H1 (cell line): ENCODE measurements around the gene ZNF423. TPM values are rescaled to one million over a fixed set of nuclear protein-coding genes. Genes with fewer than 3 reads are reported as not detected.

ENCODE experiments used
- BCL11A ChIP-seq, 2 experiments: IDR thresholded peaks; one replicate each; pipeline ENCODE4 v1.6.1; 2011; ENCODE audit warnings: low read depth in 2 of 2, low read length in 2 of 2, mild to moderate bottlenecking in 2 of 2
- BRCA1 ChIP-seq: IDR thresholded peaks from 2 replicates; pipeline ENCODE4 v1.6.1; 2012; ENCODE audit warnings: low read depth, low read length, improper control_type of control experiment
- EZH2 ChIP-seq: fragments of 200-600 bp; sonication (generic); IDR thresholded peaks from 2 replicates; pipeline ENCODE4 v1.7.1; 2012; ENCODE audit warnings: low read depth, mild to moderate bottlenecking, moderate library complexity, low read length, inconsistent platforms; ENCODE audit not compliant: severe bottlenecking
- POLR2AphosphoS5 ChIP-seq: IDR thresholded peaks from 2 replicates; pipeline ENCODE4 v1.6.1; 2011; ENCODE audit warnings: low read depth, low read length
- RNF2 ChIP-seq: fragments of 200-900, 300-1000 bp; sonication (generic); IDR thresholded peaks from 2 replicates; pipeline ENCODE4 v1.7.1; 2016; ENCODE audit warnings: borderline replicate concordance, low read depth, mild to moderate bottlenecking, antibody characterized with exemption, low read length; ENCODE audit not compliant: poor library complexity, severe bottlenecking; ENCODE audit errors: missing control alignments
- SIRT6 ChIP-seq: IDR thresholded peaks from one replicate; pipeline ENCODE4 v1.7.1; 2012; ENCODE audit warnings: low read length, inconsistent platforms
- SP4 ChIP-seq: IDR thresholded peaks from 2 replicates; pipeline ENCODE4 v1.6.1; 2012; ENCODE audit warnings: low read length, inconsistent platforms
- TBP ChIP-seq: IDR thresholded peaks from 2 replicates; pipeline ENCODE4 v1.6.1; 2011; ENCODE audit warnings: low read depth, low read length, improper control_type of control experiment
- polyA plus RNA-seq, 7 experiments: library from polyadenylated mRNA; depleted of rRNA in 3 of 7; stranded (reverse) in 5 of 7; unstranded in 2 of 7; fragments of >200 nt in 5 of 7; fragments of 200-250 nt in 2 of 7; gene quantifications; 1 replicate in 5 of 7; 2 replicates in 1 of 7; 4 replicates in 1 of 7; pipeline versions ENCODE4 v1.2.1 to v1.2.3, GENCODE V29; 2011 to 2013; ENCODE audit warnings: missing spikeins in 2 of 7, mixed read lengths in 2 of 7
- total RNA-seq: library from RNA; stranded (reverse); fragmentation: NEBNext Ultra II Directional; extraction: Animal tissue kit (Norgen Biotek cat#: 25700); gene quantifications from 2 replicates; pipeline ENCODE4 v1.2.1, GENCODE V29; 2021

ZNF423 gene
- total and polyA plus RNA-seq, 2 of the 8 experiments (the other 6 are each of a cell fraction or from before 2014, with no cell fraction given), result 38.2 to 52.3 TPM

- no peak for TF ChIP-seq EZH2
- no peak for TF ChIP-seq SP4
- no peak for TF ChIP-seq RNF2
- no peak for TF ChIP-seq BCL11A (IDR thresholded peaks at IDR 0.05; ENCODE audit: low read depth in 2 of 2, low read length in 2 of 2)
- TF ChIP-seq TBP, result no peak
- TF ChIP-seq BRCA1, result no peak
- no peak for TF ChIP-seq SIRT6
- no peak for TF ChIP-seq POLR2AphosphoS5
- TF ChIP-seq, all 59 proteins: peak for 0
These were observed 394.4 kb downstream of the ZNF423 start (continued) for GRCh38 chr16:49461517-49461951.
